ENCODE measurements around the gene SLC2A13.

The SLC2A13 gene

DNA sequence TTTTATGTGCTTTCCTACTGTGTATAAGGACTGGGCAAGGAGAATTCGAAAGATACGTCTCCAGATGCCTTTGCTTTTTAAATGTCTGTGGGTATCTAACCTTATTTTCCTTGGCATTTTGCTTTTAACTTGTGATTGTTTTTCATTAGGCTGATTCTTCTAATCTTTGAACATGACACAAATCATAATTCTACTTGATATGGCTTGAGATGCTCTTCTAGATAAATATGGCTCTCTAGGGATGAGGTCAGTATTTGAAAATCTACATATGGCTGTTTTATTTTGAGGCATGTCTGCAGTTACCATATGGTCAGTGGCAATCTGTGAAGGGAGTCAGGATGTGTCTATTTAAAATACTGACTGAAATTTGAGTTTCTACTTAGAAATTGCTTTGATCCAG is 139.2 kb downstream of the SLC2A13 start:
- Histone ChIP-seq H3F3A (ENCODE audit: low read depth) (no peaks in the 10 kb centered on the region), H3K4me1 (ENCODE audit: insufficient read depth, low read length, poor library complexity, severe bottlenecking) (no peaks in the 10 kb centered on the region), H2AFZ (ENCODE audit: low read length) (no peak overlapping the region), H4K20me1 (ENCODE audit: insufficient read depth, low read length, poor library complexity, severe bottlenecking) (no peaks in the 10 kb centered on the region), H3K27me3 (ENCODE audit: insufficient read depth, low read length, poor library complexity, severe bottlenecking) (no peaks in the 10 kb centered on the region), H3K9me2 (replicated peaks; ENCODE audit: low read depth, low read length) (no peaks in the 10 kb centered on the region), H3K9ac (ENCODE audit: low read depth, low read length, poor library complexity, severe bottlenecking) (no peak overlapping the region), H3K4me3 (ENCODE audit: low read length, poor library complexity, severe bottlenecking) (no peak overlapping the region), H3K36me3 (ENCODE audit: insufficient read depth, low read length) (no peaks in the 10 kb centered on the region), H3K79me2 (ENCODE audit: insufficient read depth, low read length) (no peaks in the 10 kb centered on the region), H3K4me2 (ENCODE audit: low read depth, low read length, poor library complexity, severe bottlenecking) (no peak overlapping the region), H3K9me3 (ENCODE audit: insufficient read depth, low read depth, low read length) (no peaks in the 10 kb centered on the region)
- TF ChIP-seq, protein P1, sequence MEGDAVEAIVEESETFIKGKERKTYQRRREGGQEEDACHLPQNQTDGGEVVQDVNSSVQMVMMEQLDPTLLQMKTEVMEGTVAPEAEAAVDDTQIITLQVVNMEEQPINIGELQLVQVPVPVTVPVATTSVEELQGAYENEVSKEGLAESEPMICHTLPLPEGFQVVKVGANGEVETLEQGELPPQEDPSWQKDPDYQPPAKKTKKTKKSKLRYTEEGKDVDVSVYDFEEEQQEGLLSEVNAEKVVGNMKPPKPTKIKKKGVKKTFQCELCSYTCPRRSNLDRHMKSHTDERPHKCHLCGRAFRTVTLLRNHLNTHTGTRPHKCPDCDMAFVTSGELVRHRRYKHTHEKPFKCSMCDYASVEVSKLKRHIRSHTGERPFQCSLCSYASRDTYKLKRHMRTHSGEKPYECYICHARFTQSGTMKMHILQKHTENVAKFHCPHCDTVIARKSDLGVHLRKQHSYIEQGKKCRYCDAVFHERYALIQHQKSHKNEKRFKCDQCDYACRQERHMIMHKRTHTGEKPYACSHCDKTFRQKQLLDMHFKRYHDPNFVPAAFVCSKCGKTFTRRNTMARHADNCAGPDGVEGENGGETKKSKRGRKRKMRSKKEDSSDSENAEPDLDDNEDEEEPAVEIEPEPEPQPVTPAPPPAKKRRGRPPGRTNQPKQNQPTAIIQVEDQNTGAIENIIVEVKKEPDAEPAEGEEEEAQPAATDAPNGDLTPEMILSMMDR (conservative IDR thresholded peaks at IDR 0.05; ENCODE audit: low read length): no peak
- TF ChIP-seq EZH2phosphoT487 (IDR thresholded peaks at IDR 0.05; ENCODE audit: borderline replicate concordance): no peak

DNA sequence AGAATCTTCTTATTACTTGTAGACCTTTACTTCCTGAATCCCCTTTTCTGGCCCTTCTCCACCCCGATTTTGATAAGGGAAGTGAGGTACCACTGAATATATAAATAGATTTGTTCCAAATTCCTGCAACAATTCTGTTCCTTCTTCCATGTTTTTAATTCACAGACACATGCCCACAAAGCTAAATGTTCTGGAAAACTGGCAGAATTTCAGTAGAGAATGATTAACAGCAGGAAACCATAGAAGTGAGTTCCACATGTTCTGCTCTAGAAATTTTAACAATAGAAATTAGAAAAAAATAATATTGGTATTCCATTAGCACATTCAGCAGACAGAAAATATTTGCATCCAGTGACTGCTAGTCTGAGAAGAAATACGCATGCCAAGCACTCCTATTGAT is 139.6 kb downstream of the SLC2A13 start:
- Histone ChIP-seq H3K79me2 (ENCODE audit: insufficient read depth, low read length) (no peaks in the 10 kb centered on the region), H3K4me2 (ENCODE audit: low read depth, low read length, poor library complexity, severe bottlenecking) (no peak overlapping the region), H3F3A (ENCODE audit: low read depth) (no peaks in the 10 kb centered on the region), H3K27me3 (ENCODE audit: insufficient read depth, low read length, poor library complexity, severe bottlenecking) (no peaks in the 10 kb centered on the region), H3K4me3 (ENCODE audit: low read length, poor library complexity, severe bottlenecking) (no peak overlapping the region), H3K9me3 (ENCODE audit: insufficient read depth, low read depth, low read length) (no peaks in the 10 kb centered on the region), H3K36me3 (ENCODE audit: insufficient read depth, low read length) (no peaks in the 10 kb centered on the region), H3K4me1 (ENCODE audit: insufficient read depth, low read length, poor library complexity, severe bottlenecking) (no peaks in the 10 kb centered on the region), H4K20me1 (ENCODE audit: insufficient read depth, low read length, poor library complexity, severe bottlenecking) (no peaks in the 10 kb centered on the region), H3K9ac (ENCODE audit: low read depth, low read length, poor library complexity, severe bottlenecking) (no peak overlapping the region), H2AFZ (ENCODE audit: low read length) (no peak overlapping the region), H3K9me2 (replicated peaks; ENCODE audit: low read depth, low read length) (no peaks in the 10 kb centered on the region)
- TF ChIP-seq, protein P1 (conservative IDR thresholded peaks at IDR 0.05; ENCODE audit: low read length): no peak
- no peak for TF ChIP-seq EZH2phosphoT487 (IDR thresholded peaks at IDR 0.05; ENCODE audit: borderline replicate concordance)

DNA sequence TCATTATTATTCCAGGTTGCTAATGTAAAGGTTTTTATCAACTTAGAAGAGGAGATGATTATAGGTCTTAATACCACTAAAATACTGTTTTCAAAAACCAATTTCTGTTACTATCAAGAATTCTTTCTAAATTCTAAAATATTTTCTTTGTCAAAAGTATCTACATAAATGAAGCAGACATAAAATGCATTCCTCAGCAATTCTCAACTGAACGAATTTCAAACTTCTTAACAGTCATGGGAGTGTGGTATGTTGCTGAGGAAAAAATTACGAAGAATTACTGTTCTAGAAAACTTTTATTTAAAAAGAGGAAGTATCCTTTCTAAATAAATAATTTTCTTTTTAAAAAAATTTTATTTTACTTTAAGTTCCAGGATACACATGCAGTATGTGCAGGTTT is 146.4 kb downstream of the SLC2A13 start:
- no peaks in the 10 kb centered on the region for H3K4me1 ChIP-seq (ENCODE audit: insufficient read depth, low read length, poor library complexity, severe bottlenecking)
- H3K4me2 ChIP-seq (ENCODE audit: low read depth, low read length, poor library complexity, severe bottlenecking): no peak overlapping the region
- TF ChIP-seq, protein P1 (conservative IDR thresholded peaks at IDR 0.05; ENCODE audit: low read length): no peak
- TF ChIP-seq EZH2phosphoT487 (IDR thresholded peaks at IDR 0.05; ENCODE audit: borderline replicate concordance): no peak
- H3K36me3 ChIP-seq (ENCODE audit: insufficient read depth, low read length): no peaks in the 10 kb centered on the region
- no peaks in the 10 kb centered on the region for H3K79me2 ChIP-seq (ENCODE audit: insufficient read depth, low read length)
- H3K4me3 ChIP-seq (ENCODE audit: low read length, poor library complexity, severe bottlenecking): no peak overlapping the region
- no peaks in the 10 kb centered on the region for H3K9me3 ChIP-seq (ENCODE audit: insufficient read depth, low read depth, low read length)
- no peak overlapping the region for H2AFZ ChIP-seq (ENCODE audit: low read length)
- no peaks in the 10 kb centered on the region for H3K9me2 ChIP-seq (replicated peaks; ENCODE audit: low read depth, low read length)
- H4K20me1 ChIP-seq (ENCODE audit: insufficient read depth, low read length, poor library complexity, severe bottlenecking): no peaks in the 10 kb centered on the region
- no peak overlapping the region for H3K9ac ChIP-seq (ENCODE audit: low read depth, low read length, poor library complexity, severe bottlenecking)
- H3K27me3 ChIP-seq (ENCODE audit: insufficient read depth, low read length, poor library complexity, severe bottlenecking): no peaks in the 10 kb centered on the region
- no peaks in the 10 kb centered on the region for H3F3A ChIP-seq (ENCODE audit: low read depth)
